Osteocyte (in vitro differentiated cells): ENCODE results near the gene DIP2A. TPM values are rescaled to one million over a fixed set of nuclear protein-coding genes. Genes with fewer than 3 reads are reported as not detected.

Experiments
- DNase-seq: peaks from one replicate; pipeline ENCODE4 v3.0.0; 2021; ENCODE audit warnings: mixed read lengths; ENCODE audit not compliant: unreplicated experiment; ENCODE audit errors: extremely low spot score
- H3K27ac Mint-ChIP-seq: one replicate; pipeline ENCODE4 v1.8.0; 2021; ENCODE audit warnings: mild to moderate bottlenecking, mixed read lengths; ENCODE audit not compliant: unreplicated experiment
- H3K27me3 Mint-ChIP-seq: one replicate; pipeline ENCODE4 v1.8.0; 2021; ENCODE audit warnings: mixed read lengths; ENCODE audit not compliant: unreplicated experiment
- H3K36me3 Mint-ChIP-seq: one replicate; pipeline ENCODE4 v1.8.0; 2021; ENCODE audit warnings: mixed read lengths; ENCODE audit not compliant: unreplicated experiment
- H3K4me1 Mint-ChIP-seq: one replicate; pipeline ENCODE4 v1.8.0; 2021; ENCODE audit warnings: mixed read lengths; ENCODE audit not compliant: unreplicated experiment
- H3K4me3 Mint-ChIP-seq: one replicate; pipeline ENCODE4 v1.8.0; 2021; ENCODE audit warnings: mild to moderate bottlenecking, moderate library complexity, mixed read lengths; ENCODE audit not compliant: unreplicated experiment
- H3K9me3 Mint-ChIP-seq: one replicate; pipeline ENCODE4 v1.8.0; 2021; ENCODE audit warnings: mixed read lengths; ENCODE audit not compliant: unreplicated experiment
- total RNA-seq: library from RNA; stranded (reverse); gene quantifications from 2 replicates; pipeline ENCODE4 v1.2.1, GENCODE V29; 2021
- TF ChIP-seq, protein P1 (sequence below): fragments of 200-600 bp; sonication (generic); IDR thresholded peaks from 2 replicates; pipeline ENCODE4 v1.5.0; 2021; ENCODE audit warnings: antibody characterized with exemption, mild to moderate bottlenecking, moderate library complexity

Gene DIP2A
- total RNA-seq, 1 donor from 2014 or later, result 43.0 TPM

DNA sequence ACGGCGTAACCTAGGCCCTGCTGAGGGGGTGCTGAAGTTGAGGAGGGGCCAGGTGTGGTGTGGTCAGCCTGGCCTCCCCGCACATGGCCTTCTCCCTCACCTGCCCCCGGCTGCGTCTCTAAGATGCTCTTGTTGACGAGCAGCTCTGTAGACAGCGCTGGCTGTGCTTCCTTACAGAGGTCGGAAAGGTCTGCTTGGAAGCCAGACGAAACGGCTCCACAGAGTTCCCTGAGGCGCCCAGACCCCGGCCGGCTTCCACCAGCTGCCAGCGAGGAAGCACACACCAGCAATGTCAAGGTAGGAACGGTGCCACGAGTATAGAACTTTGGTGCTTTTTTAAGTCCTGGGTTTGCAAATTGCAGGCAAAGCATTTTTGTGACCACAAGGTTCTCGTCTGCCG is 18.8 kb upstream of the DIP2A start:
- Mint-ChIP-seq H3K36me3 (peaks cover 43% of the 10 kb centered on the region), H3K27ac (no peak overlapping the region)
- TF ChIP-seq, protein P1, sequence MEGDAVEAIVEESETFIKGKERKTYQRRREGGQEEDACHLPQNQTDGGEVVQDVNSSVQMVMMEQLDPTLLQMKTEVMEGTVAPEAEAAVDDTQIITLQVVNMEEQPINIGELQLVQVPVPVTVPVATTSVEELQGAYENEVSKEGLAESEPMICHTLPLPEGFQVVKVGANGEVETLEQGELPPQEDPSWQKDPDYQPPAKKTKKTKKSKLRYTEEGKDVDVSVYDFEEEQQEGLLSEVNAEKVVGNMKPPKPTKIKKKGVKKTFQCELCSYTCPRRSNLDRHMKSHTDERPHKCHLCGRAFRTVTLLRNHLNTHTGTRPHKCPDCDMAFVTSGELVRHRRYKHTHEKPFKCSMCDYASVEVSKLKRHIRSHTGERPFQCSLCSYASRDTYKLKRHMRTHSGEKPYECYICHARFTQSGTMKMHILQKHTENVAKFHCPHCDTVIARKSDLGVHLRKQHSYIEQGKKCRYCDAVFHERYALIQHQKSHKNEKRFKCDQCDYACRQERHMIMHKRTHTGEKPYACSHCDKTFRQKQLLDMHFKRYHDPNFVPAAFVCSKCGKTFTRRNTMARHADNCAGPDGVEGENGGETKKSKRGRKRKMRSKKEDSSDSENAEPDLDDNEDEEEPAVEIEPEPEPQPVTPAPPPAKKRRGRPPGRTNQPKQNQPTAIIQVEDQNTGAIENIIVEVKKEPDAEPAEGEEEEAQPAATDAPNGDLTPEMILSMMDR, result no peak

DNA sequence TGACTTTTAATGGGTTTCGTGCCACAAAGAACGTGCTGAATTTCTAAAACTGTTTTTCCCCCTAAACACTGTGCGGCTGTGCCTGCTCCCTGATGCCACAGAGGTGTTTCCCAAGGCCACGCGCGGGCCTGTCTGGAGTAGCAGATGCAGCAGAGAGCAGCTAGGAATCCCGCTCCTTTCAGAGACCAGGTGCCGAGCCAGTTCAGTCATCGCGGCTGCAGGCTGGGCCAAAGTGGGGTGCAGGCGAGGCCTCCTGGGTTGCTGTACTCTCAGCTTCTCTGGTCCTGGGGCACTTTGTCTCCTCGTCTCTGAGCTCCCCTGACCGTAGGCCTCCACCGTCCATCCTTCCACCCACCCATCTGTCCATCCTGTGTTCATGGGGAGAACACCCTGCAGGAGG is 17.4 kb upstream of the DIP2A start:
- peaks cover 50% of the 10 kb centered on the region for H3K36me3 Mint-ChIP-seq
- no peaks in the 10 kb centered on the region for H3K4me1 Mint-ChIP-seq
- no peaks in the 10 kb centered on the region for H3K27me3 Mint-ChIP-seq
- no peak for DNase-seq
- TF ChIP-seq, protein P1, result no peak
- H3K4me3 Mint-ChIP-seq, result no peak overlapping the region
- H3K9me3 Mint-ChIP-seq, result no peaks in the 10 kb centered on the region
- no peak overlapping the region for H3K27ac Mint-ChIP-seq

More for the DNA sequence above, 18.8 kb upstream of the DIP2A start:
- Mint-ChIP-seq H3K9me3 (no peaks in the 10 kb centered on the region), H3K4me1 (no peaks in the 10 kb centered on the region), H3K4me3 (no peak overlapping the region), H3K27me3 (no peaks in the 10 kb centered on the region)
- DNase-seq, result no peak

DNA sequence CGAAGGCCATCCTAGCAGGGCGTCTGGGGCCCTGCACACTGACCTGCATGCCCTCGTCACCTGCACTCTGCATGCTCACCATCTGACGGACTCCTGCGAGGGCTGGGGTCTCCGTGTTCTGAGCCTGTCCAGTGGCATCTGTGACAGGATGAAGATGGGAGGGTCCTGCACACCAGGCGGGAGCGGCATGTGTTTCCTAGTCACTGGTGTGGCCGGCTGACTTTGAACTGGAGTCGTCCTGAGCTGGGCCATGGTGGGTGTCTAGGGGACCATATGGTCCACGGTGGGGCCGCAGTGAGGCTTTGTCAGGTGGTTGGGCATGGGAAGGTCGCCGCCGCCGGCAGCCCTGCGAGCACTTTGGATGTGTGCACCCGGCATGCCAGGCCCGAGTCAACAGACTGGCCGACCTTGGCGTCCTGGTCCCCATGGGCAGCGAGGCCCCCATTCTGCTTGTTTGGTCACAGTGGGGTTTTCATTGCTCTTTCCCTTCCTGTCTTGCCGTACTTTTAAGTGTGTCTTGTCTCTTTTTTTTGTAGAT is 16.7 kb upstream of the DIP2A start:
- H3K4me3 Mint-ChIP-seq, result no peak overlapping the region

DNA sequence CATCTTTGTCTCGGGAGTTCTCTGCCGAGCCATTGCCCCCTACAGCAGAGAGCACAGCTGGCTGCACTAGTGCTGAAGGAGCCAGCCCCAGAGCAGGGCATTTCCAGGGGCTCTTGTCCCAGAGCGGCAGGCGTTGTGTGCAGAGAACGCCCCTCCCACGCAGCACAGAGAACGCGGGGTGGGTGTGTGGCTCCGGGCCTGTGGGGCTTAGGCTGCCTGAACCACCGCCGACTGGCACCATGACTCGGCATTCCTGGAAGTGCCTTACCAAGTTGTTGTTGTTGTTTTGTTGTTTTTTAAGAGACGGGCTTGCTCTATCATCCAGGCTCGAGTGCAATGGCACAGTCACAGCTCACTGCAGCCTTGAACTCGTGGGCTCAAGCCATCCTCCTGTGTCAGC is 15.8 kb upstream of the DIP2A start:
- no peaks in the 10 kb centered on the region for H3K27me3 Mint-ChIP-seq
- TF ChIP-seq, protein P1, result no peak
- peaks cover 55% of the 10 kb centered on the region for H3K36me3 Mint-ChIP-seq
- H3K9me3 Mint-ChIP-seq, result no peaks in the 10 kb centered on the region
- no peak for DNase-seq
- H3K27ac Mint-ChIP-seq, result no peak overlapping the region
- H3K4me3 Mint-ChIP-seq, result no peak overlapping the region
- H3K4me1 Mint-ChIP-seq, result no peaks in the 10 kb centered on the region

More for the DNA sequence above, 16.7 kb upstream of the DIP2A start:
- DNase-seq, result no peak
- Mint-ChIP-seq H3K36me3 (peaks cover 51% of the 10 kb centered on the region), H3K27me3 (no peaks in the 10 kb centered on the region), H3K4me1 (no peaks in the 10 kb centered on the region), H3K27ac (no peak overlapping the region), H3K9me3 (no peaks in the 10 kb centered on the region)
- TF ChIP-seq, protein P1, result no peak

DNA sequence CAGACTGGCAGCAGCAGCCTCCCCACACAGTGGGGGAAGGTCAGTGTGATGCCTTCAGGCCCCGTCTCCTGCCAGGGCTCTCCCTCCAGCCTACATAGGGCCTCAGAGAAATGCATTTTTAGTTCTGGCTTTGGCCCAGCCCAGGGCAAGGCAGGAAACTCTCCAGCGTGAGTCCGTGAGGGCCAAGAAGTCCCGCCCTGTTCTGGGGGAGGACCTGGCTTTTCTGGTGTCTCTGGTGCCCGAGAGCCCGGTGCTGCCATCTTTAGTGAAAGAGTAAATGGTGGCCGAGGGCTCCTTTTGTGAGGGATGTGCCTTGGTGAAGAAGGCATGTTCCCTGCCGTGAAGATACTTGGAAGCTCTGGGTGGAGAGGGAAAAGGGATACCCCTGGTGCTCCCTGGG is 14.8 kb upstream of the DIP2A start:
- TF ChIP-seq, protein P1, result no peak
- no peak overlapping the region for H3K4me3 Mint-ChIP-seq
- peaks cover 63% of the 10 kb centered on the region for H3K36me3 Mint-ChIP-seq
- H3K27ac Mint-ChIP-seq, result no peak overlapping the region
- peaks cover 8% of the 10 kb centered on the region for H3K9me3 Mint-ChIP-seq
- H3K27me3 Mint-ChIP-seq, result no peaks in the 10 kb centered on the region
- no peaks in the 10 kb centered on the region for H3K4me1 Mint-ChIP-seq
- no peak for DNase-seq
